Measurements from ENCODE around the gene MKNK1.

GRCh38 chr1:46513536-46513935, 90.5 kb downstream of the MKNK1 start:
- no peak for TF ChIP-seq POLR2AphosphoS5 (IDR thresholded peaks at IDR 0.05; ENCODE audit: low read depth, low read length)
- no peak for TF ChIP-seq TAF1 (IDR thresholded peaks at IDR 0.05; ENCODE audit: borderline replicate concordance, low read depth, low read length)
